Astrocyte (in vitro differentiated cells and primary cell): Measurements from ENCODE around the gene DNAJB12.

Experiments
- CTCF ChIP-seq: IDR thresholded peaks from 2 replicates; pipeline ENCODE4 v1.5.1; 2011; ENCODE audit warnings: low read depth, mild to moderate bottlenecking, inconsistent platforms, low read length, moderate library complexity; ENCODE audit not compliant: insufficient read depth
- EZH2 ChIP-seq: IDR thresholded peaks from 2 replicates; pipeline ENCODE4 v1.6.1; 2012; ENCODE audit warnings: mild to moderate bottlenecking, low read length, inconsistent platforms; ENCODE audit not compliant: insufficient read depth

GRCh38 chr10:72335394-72336258, 19.1 kb downstream of the DNAJB12 start:
- TF ChIP-seq CTCF (no peak), EZH2 (no peak)
